Upper lobe of right lung (tissue), 1 donor: Measurements from ENCODE around the gene DLD. TPM values are rescaled to one million over a fixed set of nuclear protein-coding genes. Genes with fewer than 3 reads are reported as not detected.

Experiments
- ATAC-seq: fragments of 200-7000 bp; cut with Tn5 transposase; one replicate; pipeline ENCODE4 v1.9.1; 2020; ENCODE audit warnings: mild to moderate bottlenecking, moderate library complexity
- DNase-seq: peaks from one replicate; pipeline ENCODE4 v3.0.0-alpha.2; 2020
- H3K27ac ChIP-seq: fragments of 200-600 bp; one replicate; pipeline ENCODE4 v1.8.0; 2022
- H3K27me3 ChIP-seq: fragments of 200-600 bp; one replicate; pipeline ENCODE4 v1.8.0; 2022; ENCODE audit warnings: mild to moderate bottlenecking
- H3K36me3 ChIP-seq: fragments of 200-600 bp; one replicate; pipeline ENCODE4 v1.8.0; 2022
- H3K4me1 ChIP-seq: fragments of 200-600 bp; one replicate; pipeline ENCODE4 v1.8.0; 2022
- H3K4me3 ChIP-seq: fragments of 200-600 bp; one replicate; pipeline ENCODE4 v1.8.0; 2022; ENCODE audit warnings: mild to moderate bottlenecking
- H3K9me3 ChIP-seq: fragments of 200-600 bp; one replicate; pipeline ENCODE4 v1.8.0; 2022
- CTCF ChIP-seq: fragments of 200-600 bp; IDR thresholded peaks from one replicate; pipeline ENCODE4 v1.8.0; 2022; ENCODE audit warnings: antibody characterized with exemption
- intact Hi-C: fragments of 100-400 bp; cut with DNase I; formaldehyde crosslinking; loops from one replicate; pipeline ENCODE4 v1.11.0; 2022
- total RNA-seq: library from RNA; stranded (reverse); fragmentation: NEBNext Ultra II Directional; extraction: Animal tissue kit (Norgen Biotek cat#: 25700); gene quantifications from one replicate; pipeline ENCODE4 v1.2.1, GENCODE V29; 2021
- donor health status: DM: no; HTN: yes; CAD: no; lungs with severe emphysema.

DLD gene
- total RNA-seq, 1 donor from 2014 or later: 65.6 TPM

- Histone ChIP-seq H3K9me3 (no peaks in the 10 kb centered on the region), H3K36me3 (peaks cover 7% of the 10 kb centered on the region), H3K4me3 (no peak overlapping the region), H3K27ac (no peak overlapping the region), H3K27me3 (no peaks in the 10 kb centered on the region), H3K4me1 (peaks cover 6% of the 10 kb centered on the region)
- DNase-seq (no peak), ATAC-seq (no peak)
- intact Hi-C loops: no loop called here
- no peak for TF ChIP-seq CTCF
Measured at GRCh38 chr7:107940951-107941350, 50.0 kb downstream of the DLD start.

GRCh38 chr7:107943018-107943417 is 52.0 kb downstream of the DLD start:
- peaks cover 12% of the 10 kb centered on the region for H3K36me3 ChIP-seq
- H3K4me1 ChIP-seq: peaks cover 6% of the 10 kb centered on the region
- no peak overlapping the region for H3K4me3 ChIP-seq
- no peak for DNase-seq
- no peak overlapping the region for H3K27ac ChIP-seq
- no peak for TF ChIP-seq CTCF
- no peak for ATAC-seq
- intact Hi-C loops: no loop called here
- no peaks in the 10 kb centered on the region for H3K27me3 ChIP-seq
- H3K9me3 ChIP-seq: no peaks in the 10 kb centered on the region

DNA sequence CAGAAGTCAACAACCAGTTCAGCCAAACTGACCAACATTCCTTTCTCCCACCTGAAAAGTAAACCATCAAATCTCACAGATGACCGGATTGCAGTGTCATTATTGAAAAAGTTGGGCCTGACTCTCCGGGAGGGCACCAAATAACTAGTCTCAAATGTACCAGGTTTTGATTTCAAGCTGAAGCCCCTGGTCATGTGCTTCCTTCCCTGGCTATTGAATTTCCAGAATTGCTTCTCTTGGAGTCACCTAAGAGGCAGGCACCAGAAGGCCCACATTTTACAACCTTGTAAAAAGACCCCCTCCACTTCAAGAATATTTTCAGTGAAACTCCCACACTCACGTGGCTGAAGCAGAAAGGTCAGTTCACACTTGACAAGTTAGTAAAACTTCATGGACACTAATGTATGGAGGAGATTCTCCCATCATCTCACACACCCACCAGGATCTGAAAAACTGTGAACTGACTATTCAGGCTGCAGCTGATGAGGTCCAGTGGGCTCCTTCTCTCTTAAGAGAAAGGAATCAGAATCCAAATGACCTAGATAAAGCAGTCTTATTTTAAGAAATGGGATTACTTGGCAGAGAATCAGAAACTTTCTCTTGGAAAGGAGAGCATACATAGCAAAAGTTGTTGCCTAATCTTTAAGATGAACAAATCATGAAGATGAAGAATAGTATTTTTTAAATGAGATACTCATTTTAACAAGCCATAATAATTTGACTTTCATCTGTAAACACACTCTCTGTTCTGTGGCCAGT is 53.6 kb downstream of the DLD start:
- no peak for TF ChIP-seq CTCF
- Histone ChIP-seq H3K4me3 (no peak overlapping the region), H3K27ac (no peak overlapping the region), H3K9me3 (no peaks in the 10 kb centered on the region), H3K36me3 (peaks cover 12% of the 10 kb centered on the region), H3K27me3 (no peaks in the 10 kb centered on the region), H3K4me1 (peaks cover 8% of the 10 kb centered on the region)
- no peak for DNase-seq
- intact Hi-C loops: no loop called here
- ATAC-seq: no peak

DNA sequence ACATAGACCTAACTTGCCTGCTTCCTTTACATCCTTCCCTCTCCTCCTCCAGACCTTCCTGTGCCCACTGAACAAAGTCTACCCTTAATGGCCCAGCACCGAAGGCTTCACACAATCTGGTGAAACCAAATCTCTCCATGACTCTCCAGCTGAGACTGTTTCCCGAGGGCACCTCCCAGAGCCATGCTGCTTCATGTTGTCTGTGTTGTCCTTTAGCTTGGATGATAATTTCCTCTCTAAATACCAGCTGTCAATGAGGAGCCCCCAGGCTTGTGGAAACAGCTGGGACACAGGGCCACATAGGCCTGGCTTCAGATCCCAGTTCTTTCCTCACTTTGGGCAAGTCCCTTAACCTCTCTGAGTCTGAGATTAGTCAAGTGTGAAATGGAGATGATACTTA is 54.3 kb downstream of the DLD start:
- DNase-seq (no peak), ATAC-seq (no peak)
- Histone ChIP-seq H3K27ac (no peak overlapping the region), H3K36me3 (peaks cover 12% of the 10 kb centered on the region), H3K27me3 (no peaks in the 10 kb centered on the region), H3K9me3 (no peaks in the 10 kb centered on the region), H3K4me3 (no peak overlapping the region), H3K4me1 (peaks cover 11% of the 10 kb centered on the region)
- intact Hi-C loops: no loop called here
- no peak for TF ChIP-seq CTCF

GRCh38 chr7:107946451-107946850 is 55.5 kb downstream of the DLD start:
- ATAC-seq: peak; percentile 13

More at GRCh38 chr7:107946451-107946850, 55.5 kb downstream of the DLD start:
- H3K4me3 ChIP-seq: no peak overlapping the region
- intact Hi-C loops: no loop called here
- peaks cover 12% of the 10 kb centered on the region for H3K4me1 ChIP-seq
- H3K27ac ChIP-seq: no peak overlapping the region
- H3K36me3 ChIP-seq: peaks cover 13% of the 10 kb centered on the region
- TF ChIP-seq CTCF: no peak
- H3K9me3 ChIP-seq: no peaks in the 10 kb centered on the region
- H3K27me3 ChIP-seq: no peaks in the 10 kb centered on the region
- DNase-seq: no peak
